A549 (cell line): ENCODE measurements around the gene NOL3. TPM values are rescaled to one million over a fixed set of nuclear protein-coding genes. Genes with fewer than 3 reads are reported as not detected.

Experiments
- ATAC-seq, 2 experiments: fragments of 200-7000 bp in 1 of 2; fragments of >200 bp in 1 of 2; cut with Nextera tagmentation in 1 of 2; cut with Tn5 transposase in 1 of 2; 3 replicates each; pipeline versions ENCODE4 v1.8.0 to v1.9.1; 2018 to 2020; ENCODE audit warnings: mild to moderate bottlenecking in 1 of 2, moderate library complexity in 1 of 2
- CTCF ChIA-PET: fragments of 300-600 bp; sonication (Branson Sonifier 250); formaldehyde crosslinking; extraction: SDS; loops from one replicate; lab custom pipeline; 2021; ENCODE audit warnings: antibody characterized with exemption, inconsistent platforms; lab: Yijun Ruan, JAX
- POLR2A ChIA-PET: fragments of 350-600 bp; formaldehyde crosslinking; extraction: SDS; loops from one replicate; lab custom pipeline; 2021; ENCODE audit warnings: antibody characterized with exemption, inconsistent platforms; lab: Yijun Ruan, JAX
- DNase-seq, 2 experiments: peaks; one replicate each; pipeline versions ENCODE4 v3.0.0 to v3.0.0-alpha.2; 2011 to 2016; ENCODE audit warnings: low read depth in 1 of 2, low spot score in 1 of 2
- FAIRE-seq: peaks from 2 replicates; lab custom pipeline; 2011; peaks lifted over from hg19 to GRCh38; lab: Jason Lieb, UNC
- H3K27ac ChIP-seq, 2 experiments: fragments of >200 bp; sonication (Bioruptor Twin); formaldehyde crosslinking; 3 replicates each; pipeline ENCODE4 v1.5.1; 2016 to 2017
- H3K4me1 ChIP-seq: fragments of >200 bp; sonication (Bioruptor Twin); formaldehyde crosslinking; 3 replicates; pipeline ENCODE4 v1.6.1; 2016
- H3K4me2 ChIP-seq: fragments of >200 bp; sonication (Bioruptor Twin); formaldehyde crosslinking; 3 replicates; pipeline ENCODE4 v1.6.1; 2016
- H3K4me3 ChIP-seq: fragments of >200 bp; sonication (Bioruptor Twin); formaldehyde crosslinking; 3 replicates; pipeline ENCODE4 v1.5.1; 2016
- H3K9me3 ChIP-seq: fragments of >200 bp; sonication (Bioruptor Twin); formaldehyde crosslinking; 3 replicates; pipeline ENCODE4 v1.6.1; 2016
- ATOH8 ChIP-seq: fragments of 250-450 bp; sonication (Bioruptor Pico); IDR thresholded peaks from 2 replicates; pipeline ENCODE4 v1.5.0; 2020; ENCODE audit warnings: low read depth, mild to moderate bottlenecking, moderate library complexity
- BHLHE40 ChIP-seq: IDR thresholded peaks from 2 replicates; pipeline ENCODE4 v1.6.1; 2012; ENCODE audit warnings: low read depth, low read length, inconsistent platforms
- CBX2 ChIP-seq: fragments of 200-600 bp; sonication (generic); IDR thresholded peaks from 2 replicates; pipeline ENCODE4 v1.6.1; 2016; ENCODE audit warnings: low read depth, mild to moderate bottlenecking, borderline replicate concordance
- CBX8 ChIP-seq: fragments of 200-600 bp; sonication (generic); IDR thresholded peaks from 2 replicates; pipeline ENCODE4 v1.6.1; 2016
- CEBPB ChIP-seq, 2 experiments: fragments of >200 bp in 1 of 2; sonication (Bioruptor Twin) in 1 of 2; formaldehyde crosslinking in 1 of 2; IDR thresholded peaks; 2 replicates each; pipeline ENCODE4 v1.6.1; 2012 to 2016
- EHF ChIP-seq: fragments of 250-450 bp; sonication (Bioruptor Pico); IDR thresholded peaks from 2 replicates; pipeline ENCODE4 v1.5.0; 2020; ENCODE audit warnings: mild to moderate bottlenecking
- EHMT2 ChIP-seq: fragments of 200-600 bp; sonication (generic); IDR thresholded peaks from 2 replicates; pipeline ENCODE4 v1.6.1; 2016; ENCODE audit warnings: antibody characterized with exemption, low read depth, mild to moderate bottlenecking, moderate library complexity
- ESRRA ChIP-seq: fragments of 150-350 bp; IDR thresholded peaks from 2 replicates; pipeline ENCODE4 v1.6.1; 2014; ENCODE audit warnings: mild to moderate bottlenecking, low read length, borderline replicate concordance
- FOSL2 ChIP-seq, 2 experiments: fragments of 450-650 bp in 1 of 2; fragments of >200 bp in 1 of 2; sonication (Bioruptor Twin) in 1 of 2; formaldehyde crosslinking; IDR thresholded peaks; 2 replicates each; pipeline versions ENCODE4 v1.5.0 to v1.6.1; 2016 to 2020; ENCODE audit warnings: mild to moderate bottlenecking in 1 of 2, moderate library complexity in 1 of 2
- GATA3 ChIP-seq: IDR thresholded peaks from 2 replicates; pipeline ENCODE4 v1.6.1; 2012; ENCODE audit warnings: borderline replicate concordance
- HDAC2 ChIP-seq: fragments of 200-600 bp; sonication (generic); IDR thresholded peaks from 2 replicates; pipeline ENCODE4 v1.6.1; 2016
- HOXA7 ChIP-seq: fragments of 250-450 bp; sonication (Bioruptor Pico); IDR thresholded peaks from 2 replicates; pipeline ENCODE4 v1.5.0; 2020; ENCODE audit warnings: mild to moderate bottlenecking, moderate library complexity
- JUN ChIP-seq, 2 experiments: fragments of >200 bp; sonication (Bioruptor Twin); formaldehyde crosslinking; IDR thresholded peaks; 2 replicates in 1 of 2; 3 replicates in 1 of 2; pipeline ENCODE4 v1.6.1; 2016 to 2017
- JUNB ChIP-seq: fragments of >200 bp; sonication (Bioruptor Twin); formaldehyde crosslinking; IDR thresholded peaks from 2 replicates; pipeline ENCODE4 v1.6.1; 2016
- KDM1A ChIP-seq: fragments of 200-600 bp; sonication (generic); IDR thresholded peaks from 2 replicates; pipeline ENCODE4 v1.6.1; 2016; ENCODE audit warnings: low read depth, mild to moderate bottlenecking
- KDM5A ChIP-seq: fragments of 200-600 bp; sonication (generic); IDR thresholded peaks from 2 replicates; pipeline ENCODE4 v1.6.1; 2016; ENCODE audit warnings: antibody characterized with exemption, mild to moderate bottlenecking
- MAFK ChIP-seq: fragments of 450-650 bp; IDR thresholded peaks from 2 replicates; pipeline ENCODE4 v1.6.1; 2014; ENCODE audit not compliant: partially characterized antibody
- MAZ ChIP-seq: fragments of 150-350 bp; IDR thresholded peaks from 2 replicates; pipeline ENCODE4 v1.6.1; 2014; ENCODE audit warnings: antibody characterized with exemption, low read depth, low read length, borderline replicate concordance
- NPAS2 ChIP-seq: fragments of 250-450 bp; sonication (Bioruptor Pico); IDR thresholded peaks from 2 replicates; pipeline ENCODE4 v1.8.0; 2022; ENCODE audit warnings: mild to moderate bottlenecking, moderate library complexity, borderline replicate concordance
- PHF8 ChIP-seq: fragments of 200-600 bp; sonication (generic); IDR thresholded peaks from 2 replicates; pipeline ENCODE4 v1.6.1; 2016; ENCODE audit warnings: low read depth, mild to moderate bottlenecking, antibody characterized with exemption, moderate library complexity, borderline replicate concordance
- POLR2A ChIP-seq: IDR thresholded peaks from 2 replicates; pipeline ENCODE4 v1.6.1; 2012; ENCODE audit warnings: mild to moderate bottlenecking, low read length
- RFX5 ChIP-seq: fragments of 450-650 bp; IDR thresholded peaks from 2 replicates; pipeline ENCODE4 v1.7.1; 2014; ENCODE audit warnings: antibody characterized with exemption, mild to moderate bottlenecking, moderate library complexity
- SMC3 ChIP-seq: fragments of >200 bp; sonication (Bioruptor Twin); formaldehyde crosslinking; IDR thresholded peaks from 3 replicates; pipeline ENCODE4 v1.6.1; 2018; ENCODE audit warnings: inconsistent platforms
- SREBF2 ChIP-seq: fragments of 450-650 bp; IDR thresholded peaks from 2 replicates; pipeline ENCODE4 v1.6.1; 2014; ENCODE audit warnings: mild to moderate bottlenecking, moderate library complexity
- TP53 ChIP-seq: fragments of 250-450 bp; sonication (Bioruptor Pico); IDR thresholded peaks from 2 replicates; pipeline ENCODE4 v1.5.0; 2021; ENCODE audit warnings: mild to moderate bottlenecking, moderate library complexity
- ZC3H11A ChIP-seq: fragments of 450-650 bp; IDR thresholded peaks from 2 replicates; pipeline ENCODE4 v1.6.1; 2014; ENCODE audit warnings: antibody characterized with exemption, mild to moderate bottlenecking
- ZFP36 ChIP-seq: fragments of 450-650 bp; IDR thresholded peaks from 2 replicates; pipeline ENCODE4 v1.6.1; 2014; ENCODE audit warnings: borderline replicate concordance; ENCODE audit not compliant: partially characterized antibody
- ZNF302 ChIP-seq: fragments of 250-450 bp; sonication (Bioruptor Pico); IDR thresholded peaks from 2 replicates; pipeline ENCODE4 v1.9.0; 2021; ENCODE audit warnings: inconsistent platforms, mild to moderate bottlenecking, moderate library complexity
- ZSCAN20 ChIP-seq: fragments of 250-450 bp; sonication (Bioruptor Pico); IDR thresholded peaks from 2 replicates; pipeline ENCODE4 v1.8.0; 2022; ENCODE audit warnings: mild to moderate bottlenecking, moderate library complexity
- WGBS: methylation state at CpG from one replicate; pipeline ENCODE4 v1.1.6; 2017; ENCODE audit errors: missing lambda C conversion rate; 5-methylcytosine and 5-hydroxymethylcytosine counted together
- polyA plus RNA-seq, 4 experiments: library from polyadenylated mRNA; depleted of rRNA in 3 of 4; stranded (reverse); fragments of >200 nt; fragmentation: RNase III in 1 of 4; extraction: RNeasy Plus Mini Kit Qiagen cat#74134 plus additional on column Dnase treatment in 1 of 4; gene quantifications; 2 replicates in 3 of 4; 3 replicates in 1 of 4; pipeline ENCODE4 v1.2.3, GENCODE V29; 2011 to 2017
- TF ChIP-seq, protein P1 (sequence below): IDR thresholded peaks from 2 replicates; pipeline ENCODE4 v1.6.1; 2012
- TF ChIP-seq, protein P2 (sequence below): IDR thresholded peaks from 2 replicates; pipeline ENCODE4 v1.6.1; 2012
- TF ChIP-seq, protein P3 (sequence below): fragments of 250-450 bp; sonication (Bioruptor Pico); IDR thresholded peaks from 2 replicates; pipeline ENCODE4 v1.5.0; 2021; ENCODE audit warnings: mild to moderate bottlenecking, moderate library complexity, borderline replicate concordance
- TF ChIP-seq, protein P4 (sequence below): fragments of 450-650 bp; IDR thresholded peaks from 2 replicates; pipeline ENCODE4 v1.6.1; 2014; ENCODE audit warnings: antibody characterized with exemption

The NOL3 gene
- polyA plus RNA-seq, 2 of the 4 experiments (the other 2 are of a cell fraction), result 22.6 to 39.1 TPM

- H3K4me2 ChIP-seq, result no peak overlapping the region
- H3K27ac ChIP-seq, result no peak overlapping the region
- WGBS, result 75% methylated on average over 6 of the region's 6 CpGs
- peaks cover 22% of the 10 kb centered on the region for H3K4me1 ChIP-seq
- CTCF ChIA-PET, result interaction anchor here (0.6 to 10.3 kb wide), 28 partner anchors 9 to 532 kb away, joined by 3 to 105 read pairs (median 6); partner anchors contain the start of genes EXOC3L1, FBXL8, FHOD1 and TMEM208
- H3K9me3 ChIP-seq, result no peaks in the 10 kb centered on the region
- DNase-seq (no peak), ATAC-seq (peak in 1 of 2 experiments; percentile 2; a peak in 1 of 6 replicates), FAIRE-seq (no peak)
- no peak overlapping the region for H3K4me3 ChIP-seq
- POLR2A ChIA-PET, result interaction anchor here (0.6 to 1.6 kb wide), 4 partner anchors 10 to 48 kb away, joined by 3 to 5 read pairs (median 4); partner anchors contain the start of gene TMEM208
- TF ChIP-seq JUN (IDR thresholded peaks at IDR 0.05) (no peak), HDAC2 (no peak), KDM1A (no peak), ESRRA (no peak), EHF (CRISPR knock-in tag) (no peak), ZNF302 (no peak), FOSL2 (IDR thresholded peaks at IDR 0.05) (no peak), FOSL2 (CRISPR knock-in tag; IDR thresholded peaks at IDR 0.05) (no peak), NPAS2 (CRISPR knock-in tag) (no peak), SREBF2 (no peak), BHLHE40 (no peak), ATOH8 (no peak), CBX2 (no peak), JUNB (no peak), ZC3H11A (no peak), ZFP36 (no peak), POLR2A (no peak)
- TF ChIP-seq, protein P1, sequence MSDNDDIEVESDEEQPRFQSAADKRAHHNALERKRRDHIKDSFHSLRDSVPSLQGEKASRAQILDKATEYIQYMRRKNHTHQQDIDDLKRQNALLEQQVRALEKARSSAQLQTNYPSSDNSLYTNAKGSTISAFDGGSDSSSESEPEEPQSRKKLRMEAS, result no peak
- TF ChIP-seq, protein P2, sequence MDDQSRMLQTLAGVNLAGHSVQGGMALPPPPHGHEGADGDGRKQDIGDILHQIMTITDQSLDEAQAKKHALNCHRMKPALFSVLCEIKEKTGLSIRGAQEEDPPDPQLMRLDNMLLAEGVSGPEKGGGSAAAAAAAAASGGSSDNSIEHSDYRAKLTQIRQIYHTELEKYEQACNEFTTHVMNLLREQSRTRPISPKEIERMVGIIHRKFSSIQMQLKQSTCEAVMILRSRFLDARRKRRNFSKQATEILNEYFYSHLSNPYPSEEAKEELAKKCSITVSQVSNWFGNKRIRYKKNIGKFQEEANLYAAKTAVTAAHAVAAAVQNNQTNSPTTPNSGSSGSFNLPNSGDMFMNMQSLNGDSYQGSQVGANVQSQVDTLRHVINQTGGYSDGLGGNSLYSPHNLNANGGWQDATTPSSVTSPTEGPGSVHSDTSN, result no peak
These were observed 27.4 kb downstream of the NOL3 start for GRCh38 chr16:67197704-67198103.

DNA sequence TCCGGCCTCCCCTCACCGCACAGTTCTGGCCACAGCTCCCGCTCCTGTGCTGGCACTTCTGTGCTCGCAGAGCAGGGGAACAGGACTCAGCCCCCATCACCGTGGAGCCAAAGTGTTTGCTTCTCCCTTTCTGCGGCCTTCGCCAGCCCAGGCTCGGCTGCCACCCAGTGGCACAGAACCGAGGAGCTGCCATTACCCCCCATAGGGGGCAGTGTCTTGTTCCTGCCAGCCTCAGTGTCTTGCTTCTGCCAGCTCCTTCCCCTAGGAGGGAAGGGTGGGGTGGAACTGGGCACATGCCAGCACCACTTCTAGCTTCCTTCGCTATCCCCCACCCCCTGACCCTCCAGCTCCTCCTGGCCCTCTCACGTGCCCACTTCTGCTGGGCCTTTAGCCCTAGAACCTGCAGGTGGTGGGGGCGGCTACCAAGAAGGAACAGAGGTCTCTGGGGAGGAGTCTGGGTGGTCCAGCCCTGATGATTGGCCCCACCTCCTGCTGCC, 27.9 kb downstream of the NOL3 start:
- 66% methylated on average over 11 of the region's 12 CpGs for WGBS
- Histone ChIP-seq H3K27ac (no peak overlapping the region), H3K4me1 (peaks cover 19% of the 10 kb centered on the region), H3K4me3 (no peak overlapping the region), H3K9me3 (no peaks in the 10 kb centered on the region), H3K4me2 (no peak overlapping the region)
- ChIA-PET POLR2A (interaction anchor here (0.6 to 1.6 kb wide), 4 partner anchors 10 to 48 kb away, joined by 3 to 5 read pairs (median 4); partner anchors contain the start of gene TMEM208), CTCF (interaction anchor here (0.6 to 10.3 kb wide), 29 partner anchors 10 to 411 kb away, joined by 3 to 105 read pairs (median 5); partner anchors contain the start of genes ATP6V0D1, EXOC3L1, FBXL8 and FHOD1)
- DNase-seq (peak; percentile 66 to 93), FAIRE-seq (no peak), ATAC-seq (peak; percentile 76 to 89)
- no peak for TF ChIP-seq HOXA7 (CRISPR knock-in tag)
- TF ChIP-seq CEBPB (IDR thresholded peaks at IDR 0.05), result no peak
- TF ChIP-seq MAFK, result no peak
- no peak for TF ChIP-seq NPAS2 (CRISPR knock-in tag)
- TF ChIP-seq ESRRA, result no peak
- TF ChIP-seq JUNB, result no peak
- TF ChIP-seq CBX2, result no peak
- TF ChIP-seq EHMT2, result no peak
- TF ChIP-seq KDM1A, result no peak
- no peak for TF ChIP-seq MAZ
- TF ChIP-seq RFX5, result no peak
- TF ChIP-seq KDM5A, result no peak
- TF ChIP-seq ATOH8, result no peak
- peak in 1 of 2 experiments; percentile 40; a peak in 2 of 5 replicates for TF ChIP-seq JUN (IDR thresholded peaks at IDR 0.05)
- TF ChIP-seq, protein P3, sequence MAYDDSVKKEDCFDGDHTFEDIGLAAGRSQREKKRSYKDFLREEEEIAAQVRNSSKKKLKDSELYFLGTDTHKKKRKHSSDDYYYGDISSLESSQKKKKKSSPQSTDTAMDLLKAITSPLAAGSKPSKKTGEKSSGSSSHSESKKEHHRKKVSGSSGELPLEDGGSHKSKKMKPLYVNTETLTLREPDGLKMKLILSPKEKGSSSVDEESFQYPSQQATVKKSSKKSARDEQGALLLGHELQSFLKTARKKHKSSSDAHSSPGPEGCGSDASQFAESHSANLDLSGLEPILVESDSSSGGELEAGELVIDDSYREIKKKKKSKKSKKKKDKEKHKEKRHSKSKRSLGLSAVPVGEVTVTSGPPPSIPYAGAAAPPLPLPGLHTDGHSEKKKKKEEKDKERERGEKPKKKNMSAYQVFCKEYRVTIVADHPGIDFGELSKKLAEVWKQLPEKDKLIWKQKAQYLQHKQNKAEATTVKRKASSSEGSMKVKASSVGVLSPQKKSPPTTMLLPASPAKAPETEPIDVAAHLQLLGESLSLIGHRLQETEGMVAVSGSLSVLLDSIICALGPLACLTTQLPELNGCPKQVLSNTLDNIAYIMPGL (CRISPR knock-in tag), result no peak
- no peak for TF ChIP-seq FOSL2 (IDR thresholded peaks at IDR 0.05)
- TF ChIP-seq FOSL2 (CRISPR knock-in tag; IDR thresholded peaks at IDR 0.05), result no peak
- no peak for TF ChIP-seq ZSCAN20 (CRISPR knock-in tag)
- TF ChIP-seq CBX8, result no peak
- peak; percentile 49 for TF ChIP-seq SMC3
- no peak for TF ChIP-seq PHF8
- TF ChIP-seq, protein P4, sequence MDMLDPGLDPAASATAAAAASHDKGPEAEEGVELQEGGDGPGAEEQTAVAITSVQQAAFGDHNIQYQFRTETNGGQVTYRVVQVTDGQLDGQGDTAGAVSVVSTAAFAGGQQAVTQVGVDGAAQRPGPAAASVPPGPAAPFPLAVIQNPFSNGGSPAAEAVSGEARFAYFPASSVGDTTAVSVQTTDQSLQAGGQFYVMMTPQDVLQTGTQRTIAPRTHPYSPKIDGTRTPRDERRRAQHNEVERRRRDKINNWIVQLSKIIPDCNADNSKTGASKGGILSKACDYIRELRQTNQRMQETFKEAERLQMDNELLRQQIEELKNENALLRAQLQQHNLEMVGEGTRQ, result no peak
- no peak for TF ChIP-seq GATA3
- no peak for TF ChIP-seq TP53 (CRISPR knock-in tag)
